ENCODE data around the gene DPM2.

Gene DPM2

GRCh38 chr9:127973169-127974000 is 35.7 kb upstream of the DPM2 start:
- no peak for DNase-seq (ENCODE audit: extremely low read depth, low read depth)
- no peak overlapping the region for H3K4me3 ChIP-seq (replicated peaks; ENCODE audit: low read depth, low read length)
- TF ChIP-seq, protein P1, sequence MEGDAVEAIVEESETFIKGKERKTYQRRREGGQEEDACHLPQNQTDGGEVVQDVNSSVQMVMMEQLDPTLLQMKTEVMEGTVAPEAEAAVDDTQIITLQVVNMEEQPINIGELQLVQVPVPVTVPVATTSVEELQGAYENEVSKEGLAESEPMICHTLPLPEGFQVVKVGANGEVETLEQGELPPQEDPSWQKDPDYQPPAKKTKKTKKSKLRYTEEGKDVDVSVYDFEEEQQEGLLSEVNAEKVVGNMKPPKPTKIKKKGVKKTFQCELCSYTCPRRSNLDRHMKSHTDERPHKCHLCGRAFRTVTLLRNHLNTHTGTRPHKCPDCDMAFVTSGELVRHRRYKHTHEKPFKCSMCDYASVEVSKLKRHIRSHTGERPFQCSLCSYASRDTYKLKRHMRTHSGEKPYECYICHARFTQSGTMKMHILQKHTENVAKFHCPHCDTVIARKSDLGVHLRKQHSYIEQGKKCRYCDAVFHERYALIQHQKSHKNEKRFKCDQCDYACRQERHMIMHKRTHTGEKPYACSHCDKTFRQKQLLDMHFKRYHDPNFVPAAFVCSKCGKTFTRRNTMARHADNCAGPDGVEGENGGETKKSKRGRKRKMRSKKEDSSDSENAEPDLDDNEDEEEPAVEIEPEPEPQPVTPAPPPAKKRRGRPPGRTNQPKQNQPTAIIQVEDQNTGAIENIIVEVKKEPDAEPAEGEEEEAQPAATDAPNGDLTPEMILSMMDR (IDR thresholded peaks at IDR 0.05; ENCODE audit: low read depth, low read length, missing control alignments): no peak

DNA sequence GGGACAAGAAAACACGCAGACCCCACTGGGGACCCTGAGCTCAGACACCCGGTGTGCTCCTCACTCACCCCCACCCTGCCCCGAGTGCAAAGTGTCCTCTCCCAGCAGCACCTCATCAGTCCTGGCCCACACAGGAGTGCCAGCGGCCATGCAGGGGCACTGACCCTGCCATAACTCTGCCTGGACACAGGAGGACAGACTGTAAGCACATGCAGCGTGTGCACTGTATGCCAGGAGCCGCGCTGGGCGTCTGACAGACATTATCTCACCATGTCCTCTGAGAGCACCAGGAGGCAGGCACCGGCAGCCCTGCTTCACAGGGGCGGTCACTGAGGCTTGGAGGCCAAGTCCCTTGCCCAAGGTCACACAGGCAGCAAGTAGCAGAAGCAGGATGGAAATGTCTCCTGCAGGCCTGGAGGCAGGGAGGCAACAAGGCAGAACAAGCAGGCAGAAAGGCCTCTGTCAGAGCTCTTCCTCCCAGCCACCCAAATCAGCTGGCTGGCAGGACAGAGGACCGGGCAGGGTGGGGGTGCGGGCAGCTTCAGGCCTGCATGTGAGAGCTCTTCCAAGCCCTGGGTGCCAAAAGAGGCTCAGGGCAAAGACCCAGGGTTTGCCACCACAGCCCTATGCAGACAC is 34.7 kb upstream of the DPM2 start:
- H3K4me3 ChIP-seq (replicated peaks; ENCODE audit: low read depth, low read length): no peak overlapping the region
- no peak for DNase-seq (ENCODE audit: extremely low read depth, low read depth)
- TF ChIP-seq, protein P1 (IDR thresholded peaks at IDR 0.05; ENCODE audit: low read depth, low read length, missing control alignments): no peak

GRCh38 chr9:127971357-127972235 is 33.9 kb upstream of the DPM2 start:
- no peak for DNase-seq (ENCODE audit: extremely low read depth, low read depth)
- TF ChIP-seq, protein P1 (IDR thresholded peaks at IDR 0.05; ENCODE audit: low read depth, low read length, missing control alignments): no peak
- no peak overlapping the region for H3K4me3 ChIP-seq (replicated peaks; ENCODE audit: low read depth, low read length)

- TF ChIP-seq, protein P1 (IDR thresholded peaks at IDR 0.05; ENCODE audit: low read depth, low read length, missing control alignments): no peak
- no peak for DNase-seq (ENCODE audit: extremely low read depth, low read depth)
- H3K4me3 ChIP-seq (replicated peaks; ENCODE audit: low read depth, low read length): no peak overlapping the region
Measured at GRCh38 chr9:127970401-127971313, 33.0 kb upstream of the DPM2 start.

DNA sequence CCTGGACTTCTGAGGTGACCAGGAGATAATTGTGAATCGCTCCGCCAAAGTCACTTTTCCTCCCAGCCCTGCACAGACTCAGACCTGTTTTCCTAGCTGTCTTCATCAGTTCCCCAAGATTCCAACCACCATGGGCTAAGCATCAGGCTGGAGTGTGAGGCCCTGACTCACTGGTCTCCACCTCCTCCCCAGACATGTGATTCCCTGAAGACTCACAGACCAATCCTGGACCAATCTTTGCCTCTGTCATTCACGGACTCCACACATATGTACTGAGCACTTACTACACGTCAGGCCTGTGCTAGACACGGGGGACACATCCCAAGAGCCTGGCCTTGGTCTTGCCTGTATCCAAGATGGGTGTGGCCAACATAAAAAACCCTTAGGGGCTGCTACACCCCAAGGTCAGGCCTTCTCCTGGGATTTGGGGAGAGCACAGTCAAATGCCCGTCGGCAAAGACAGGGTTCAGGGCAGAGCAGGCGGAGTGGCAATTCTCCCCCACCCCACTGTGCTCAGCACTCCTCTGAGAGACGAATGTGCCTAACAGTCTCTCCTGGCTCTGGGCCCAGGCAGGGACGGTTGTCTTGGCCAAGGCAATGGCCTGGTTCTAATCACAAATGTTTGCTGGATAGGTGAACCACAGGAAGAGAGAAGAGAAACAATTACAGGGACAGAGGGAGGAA is 31.2 kb upstream of the DPM2 start:
- TF ChIP-seq, protein P1 (IDR thresholded peaks at IDR 0.05; ENCODE audit: low read depth, low read length, missing control alignments): no peak
- no peak overlapping the region for H3K4me3 ChIP-seq (replicated peaks; ENCODE audit: low read depth, low read length)
- peak; percentile 81 for DNase-seq (ENCODE audit: extremely low read depth, low read depth)

All from HFF-Myc (cell line).